ENCODE data around the gene NBAS.
A peak's percentile ranks its signal among the peaks of the same experiment; 100 is the strongest.

NBAS gene

GRCh38 chr2:15591373-15591691 lies 30.2 kb upstream of the NBAS start:
- no peak for DNase-seq (ENCODE audit: low read depth)

GRCh38 chr2:15588329-15588919 lies 27.3 kb upstream of the NBAS start:
- peak; percentile 31 for DNase-seq (ENCODE audit: low read depth)

GRCh38 chr2:15584767-15585469 lies 23.8 kb upstream of the NBAS start:
- DNase-seq (ENCODE audit: low read depth), result no peak

GRCh38 chr2:15584316-15584715 lies 23.2 kb upstream of the NBAS start:
- no peak for DNase-seq (ENCODE audit: low read depth)

GRCh38 chr2:15583826-15584225 lies 22.7 kb upstream of the NBAS start:
- DNase-seq (ENCODE audit: low read depth), result no peak

- DNase-seq (ENCODE audit: low read depth), result no peak
These were observed 21.7 kb upstream of the NBAS start for GRCh38 chr2:15582710-15583357.

- DNase-seq (ENCODE audit: low read depth), result no peak
These were observed 19.3 kb upstream of the NBAS start for GRCh38 chr2:15580451-15580850.

GRCh38 chr2:15579641-15580040 lies 18.5 kb upstream of the NBAS start:
- DNase-seq (ENCODE audit: low read depth), result no peak

- DNase-seq (ENCODE audit: low read depth), result no peak
These were observed 16.1 kb upstream of the NBAS start for GRCh38 chr2:15577071-15577735.

- DNase-seq (ENCODE audit: low read depth), result no peak
These were observed 10.6 kb upstream of the NBAS start for GRCh38 chr2:15571729-15572128.

- DNase-seq (ENCODE audit: low read depth), result no peak
These were observed 9.0 kb upstream of the NBAS start for GRCh38 chr2:15570104-15570503.

GRCh38 chr2:15568874-15569273 lies 7.7 kb upstream of the NBAS start:
- DNase-seq (ENCODE audit: low read depth), result no peak

GRCh38 chr2:15566912-15567311 lies 5.8 kb upstream of the NBAS start:
- no peak for DNase-seq (ENCODE audit: low read depth)

- no peak for DNase-seq (ENCODE audit: low read depth)
These were observed 5.0 kb upstream of the NBAS start for GRCh38 chr2:15565994-15566671.

GRCh38 chr2:15565392-15565791 lies 4.3 kb upstream of the NBAS start:
- no peak for DNase-seq (ENCODE audit: low read depth)

- DNase-seq (ENCODE audit: low read depth), result no peak
These were observed 2.3 kb upstream of the NBAS start for GRCh38 chr2:15563227-15564100.

GRCh38 chr2:15562354-15563031 lies 1.4 kb upstream of the NBAS start:
- DNase-seq (ENCODE audit: low read depth), result no peak

- DNase-seq (ENCODE audit: low read depth), result no peak
These were observed 625 bp upstream of the NBAS start for GRCh38 chr2:15561574-15562344.

- no peak for DNase-seq (ENCODE audit: low read depth)
These were observed 770 bp downstream of the NBAS start for GRCh38 chr2:15560140-15560987.
